NT2/D1 (cell line): Measurements from ENCODE around the gene OR2A1.
"Not testable (repeated sequence)": the region's sequence is repeated elsewhere in the genome, so short reads cannot be mapped to it uniquely, and the experiment has no call there.

Experiments
- SUZ12 ChIP-seq: IDR thresholded peaks from 2 replicates; pipeline ENCODE4 v1.6.1; 2011; ENCODE audit not compliant: insufficient read length, insufficient read depth; ENCODE audit errors: extremely low read depth
- YY1 ChIP-seq: IDR thresholded peaks from 2 replicates; pipeline ENCODE4 v1.6.1; 2011; ENCODE audit not compliant: insufficient read length, insufficient read depth
- ZNF274 ChIP-seq: IDR thresholded peaks from 2 replicates; pipeline ENCODE4 v1.6.1; 2011; ENCODE audit warnings: mild to moderate bottlenecking, low read depth, low read length

DNA sequence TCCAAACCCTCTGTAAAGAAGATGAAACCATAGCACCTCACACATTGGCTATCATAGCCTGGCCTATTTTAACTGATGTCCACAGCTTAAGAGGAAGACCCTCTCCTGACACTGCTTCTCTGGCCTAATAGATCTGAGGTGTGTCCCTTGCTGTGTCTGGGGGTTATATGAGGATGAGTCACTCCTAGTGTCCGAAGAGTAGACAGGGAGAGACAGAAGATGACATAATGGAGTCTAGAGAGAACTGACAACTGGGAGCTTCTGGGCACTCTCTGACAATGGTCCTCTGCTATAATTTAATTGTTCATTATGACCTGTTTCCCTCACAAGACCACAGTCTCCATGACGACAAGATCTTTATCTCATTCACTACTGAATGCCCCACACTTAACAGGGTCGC lies 49.8 kb downstream of the OR2A1 start:
- TF ChIP-seq YY1, ZNF274, SUZ12: not testable (repeated sequence)
